HepG2 (cell line): ENCODE measurements around the gene CDK1. TPM values are rescaled to one million over a fixed set of nuclear protein-coding genes. Genes with fewer than 3 reads are reported as not detected.

Experiments used
- ATAC-seq: fragments of 200-7000 bp; cut with Tn5 transposase; 3 replicates; pipeline ENCODE4 v1.9.1; 2020; ENCODE audit warnings: mild to moderate bottlenecking, moderate library complexity
- BruUV-seq: library from RNA; stranded (reverse); fragments of 400-500 nt; replicated peaks from 2 replicates; lab custom pipeline; 2021; lab: Mats Ljungman, UMichigan
- CTCF ChIA-PET: fragments of 300-600 bp; formaldehyde crosslinking; extraction: SDS; loops from one replicate; lab custom pipeline; 2021; ENCODE audit warnings: low total read pairs, inconsistent platforms, low intra/inter-chr PET ratio; lab: Yijun Ruan, JAX
- POLR2A ChIA-PET: fragments of 350-600 bp; sonication (Branson Sonifier 250); formaldehyde crosslinking; loops from one replicate; lab custom pipeline; 2020; ENCODE audit warnings: antibody characterized with exemption, inconsistent platforms; lab: Yijun Ruan, JAX
- DNase-seq: peaks from one replicate; pipeline ENCODE4 v3.0.0-alpha.2; 2015; ENCODE audit warnings: low spot score
- FAIRE-seq: peaks from 3 replicates; lab custom pipeline; 2011; peaks lifted over from hg19 to GRCh38; lab: Jason Lieb, UNC
- H2AFZ ChIP-seq: one replicate; pipeline ENCODE4 v1.6.1; 2011; ENCODE audit warnings: low read length, inconsistent platforms
- H3K27ac ChIP-seq: fragments of 300-600 bp; 3 replicates; pipeline ENCODE4 v1.8.0; 2011; ENCODE audit warnings: mixed run types, mild to moderate bottlenecking, mixed read lengths, low read length, inconsistent platforms; ENCODE audit not compliant: insufficient read depth; ENCODE audit errors: extremely low read length
- H3K27me3 ChIP-seq, 2 experiments: fragments of 200-600 bp in 1 of 2; 2 replicates in 1 of 2; 3 replicates in 1 of 2; pipeline versions ENCODE4 v1.6.0 to v1.8.0; 2011; ENCODE audit warnings: low read length in 2 of 2, mild to moderate bottlenecking in 2 of 2, moderate library complexity in 2 of 2, inconsistent platforms in 1 of 2; ENCODE audit not compliant: insufficient read depth in 2 of 2, control insufficient read depth in 1 of 2
- H3K36me3 ChIP-seq, 2 experiments: fragments of 200-600 bp in 1 of 2; replicated peaks in 1 of 2; 2 replicates in 1 of 2; 3 replicates in 1 of 2; pipeline versions ENCODE4 v1.5.1 to v1.8.0; 2011; ENCODE audit warnings: low read length in 2 of 2, inconsistent platforms in 1 of 2; ENCODE audit not compliant: insufficient read depth in 2 of 2, control insufficient read depth in 1 of 2
- H3K4me1 ChIP-seq: 2 replicates; pipeline ENCODE4 v1.5.1; 2012; ENCODE audit warnings: low read length, inconsistent platforms; ENCODE audit not compliant: insufficient read depth
- H3K4me2 ChIP-seq: 2 replicates; pipeline ENCODE4 v1.6.0; 2011; ENCODE audit warnings: low read depth, low read length, inconsistent platforms
- H3K4me3 ChIP-seq, 3 experiments: fragments of 200-600 bp in 1 of 3; sonication (generic), shearing (Covaris generic) in 1 of 3; replicated peaks in 1 of 3; 2 replicates each; pipeline ENCODE4 v1.5.1; 2011 to 2016; ENCODE audit warnings: low read length in 3 of 3, inconsistent platforms in 2 of 3, low read depth in 2 of 3, mild to moderate bottlenecking in 2 of 3, control low read depth in 1 of 3, mixed read lengths in 1 of 3; ENCODE audit not compliant: insufficient read depth in 1 of 3
- H3K79me2 ChIP-seq: one replicate; pipeline ENCODE4 v1.6.1; 2011; ENCODE audit warnings: low read length, inconsistent platforms; ENCODE audit not compliant: insufficient read depth
- H3K9ac ChIP-seq: 2 replicates; pipeline ENCODE4 v1.6.0; 2011; ENCODE audit warnings: mild to moderate bottlenecking, low read depth, low read length, inconsistent platforms; ENCODE audit not compliant: insufficient read depth
- H3K9me3 ChIP-seq: 2 replicates; pipeline ENCODE4 v1.5.1; 2012; ENCODE audit warnings: mild to moderate bottlenecking, low read length
- H4K20me1 ChIP-seq: 2 replicates; pipeline ENCODE4 v1.6.0; 2011; ENCODE audit warnings: inconsistent platforms, mild to moderate bottlenecking, low read length, moderate library complexity; ENCODE audit not compliant: insufficient read depth
- ATF7 ChIP-seq, 2 experiments: fragments of 450-650 bp in 1 of 2; sonication (generic) in 1 of 2; formaldehyde crosslinking in 1 of 2; IDR thresholded peaks; 2 replicates each; pipeline versions ENCODE4 v1.4.0 to v1.6.1; 2016 to 2020; ENCODE audit warnings: antibody characterized with exemption in 1 of 2, mild to moderate bottlenecking in 1 of 2, missing genetic modification reagents in 1 of 2
- SETDB1 ChIP-seq: sonication (generic); formaldehyde crosslinking; IDR thresholded peaks from 2 replicates; pipeline ENCODE4 v1.5.1; 2020; ENCODE audit warnings: missing genetic modification reagents, mild to moderate bottlenecking, borderline replicate concordance
- TRIM24 ChIP-seq: sonication (generic); formaldehyde crosslinking; IDR thresholded peaks from 2 replicates; pipeline ENCODE4 v1.8.0; 2022; ENCODE audit warnings: mild to moderate bottlenecking, missing genetic modification reagents
- ZNF121 ChIP-seq: sonication (generic); formaldehyde crosslinking; IDR thresholded peaks from 2 replicates; pipeline ENCODE4 v1.5.0; 2020; ENCODE audit warnings: mild to moderate bottlenecking, missing genetic modification reagents
- ZNF354B ChIP-seq: sonication (generic); formaldehyde crosslinking; IDR thresholded peaks from 2 replicates; pipeline ENCODE4 v1.8.0; 2022; ENCODE audit warnings: mild to moderate bottlenecking, missing genetic modification reagents
- ZNF446 ChIP-seq: sonication (generic); formaldehyde crosslinking; IDR thresholded peaks from 2 replicates; pipeline ENCODE4 v1.5.0; 2020; ENCODE audit warnings: mild to moderate bottlenecking, missing genetic modification reagents
- ZNF484 ChIP-seq: sonication (generic); formaldehyde crosslinking; IDR thresholded peaks from 2 replicates; pipeline ENCODE4 v1.5.1; 2020; ENCODE audit warnings: mild to moderate bottlenecking, low read depth, missing genetic modification reagents, borderline replicate concordance
- ZNF83 ChIP-seq: sonication (generic); formaldehyde crosslinking; IDR thresholded peaks from 2 replicates; pipeline ENCODE4 v1.4.0; 2020; ENCODE audit warnings: missing genetic modification reagents, mild to moderate bottlenecking, borderline replicate concordance
- WGBS: methylation state at CpG from one replicate; pipeline ENCODE4 v1.1.6; 2017; ENCODE audit warnings: low lambda C conversion rate; 5-methylcytosine and 5-hydroxymethylcytosine counted together
- in situ Hi-C: cut with HindIII; loops from 2 replicates; pipeline ENCODE4 v1.10.0; 2017; ENCODE audit warnings: low pct_unique_long_range_greater_than_20kb; ENCODE audit not compliant: extremely low pct_ligation_motif_present
- intact Hi-C: fragments of 100-400 bp; cut with micrococcal nuclease; formaldehyde crosslinking; loops from one replicate; pipeline ENCODE4 v1.10.0; 2022; ENCODE audit not compliant: unreplicated experiment
- polyA plus RNA-seq, 8 experiments: library from polyadenylated mRNA; depleted of rRNA in 3 of 8; stranded (reverse) in 7 of 8; unstranded in 1 of 8; fragments of >200 nt; fragmentation: Illumina TruSeq in 4 of 8; extraction: Trizol in 4 of 8; gene quantifications; 2 replicates each; pipeline versions ENCODE4 v1.2.1 to v1.2.3, GENCODE V29; 2011 to 2016; ENCODE audit warnings: low read depth in 4 of 8, missing spikeins in 1 of 8, mixed read lengths in 1 of 8; ENCODE audit not compliant: insufficient read depth in 1 of 8
- total RNA-seq, 5 experiments: library from RNA; depleted of rRNA; stranded (reverse); fragments of >200 nt; fragmentation: Illumina TruSeq; extraction: Trizol; gene quantifications; 2 replicates each; pipeline ENCODE4 v1.2.3, GENCODE V29; 2016; ENCODE audit warnings: low read depth in 1 of 5
- TF ChIP-seq, protein P1 (sequence below): sonication (generic); formaldehyde crosslinking; IDR thresholded peaks from 2 replicates; pipeline ENCODE4 v1.5.1; 2020; ENCODE audit warnings: missing genetic modification reagents, mild to moderate bottlenecking, borderline replicate concordance

The CDK1 gene
- total and polyA plus RNA-seq, 2 of the 13 experiments (the other 11 are each of a cell fraction or from before 2014, with no cell fraction given) = 42.6 to 132 TPM

- Histone ChIP-seq H3K36me3 (peaks cover 5 to 36% of the 10 kb centered on the region in 2 experiments), H3K27me3 (no peaks in the 10 kb centered on the region), H3K79me2 (peaks cover 8% of the 10 kb centered on the region), H3K9me3 (no peaks in the 10 kb centered on the region), H3K27ac (no peak overlapping the region), H3K4me1 (peaks cover 18% of the 10 kb centered on the region), H3K4me2 (no peak overlapping the region), H3K4me3 (no peak overlapping the region), H3K9ac (no peak overlapping the region), H4K20me1 (no peaks in the 10 kb centered on the region), H2AFZ (no peak overlapping the region)
- FAIRE-seq = no peak
- no peak for DNase-seq
- CTCF ChIA-PET = no interaction called here
- WGBS = 97% methylated on average over 3 of the region's 3 CpGs
- in situ Hi-C loops = no loop called here
- TF ChIP-seq ATF7 (IDR thresholded peaks at IDR 0.05) (peak; percentile 44; the same call in 1 of the 2 replicates), ATF7 (CRISPR knock-in tag; IDR thresholded peaks at IDR 0.05) (no peak), SETDB1 (CRISPR knock-in tag) (no peak)
- POLR2A ChIA-PET = no interaction called here
- BruUV-seq = no TSS peak
- intact Hi-C loops = no loop called here
- ATAC-seq = no peak
These were observed 17.4 kb downstream of the CDK1 start for GRCh38 chr10:60795465-60796202.

DNA sequence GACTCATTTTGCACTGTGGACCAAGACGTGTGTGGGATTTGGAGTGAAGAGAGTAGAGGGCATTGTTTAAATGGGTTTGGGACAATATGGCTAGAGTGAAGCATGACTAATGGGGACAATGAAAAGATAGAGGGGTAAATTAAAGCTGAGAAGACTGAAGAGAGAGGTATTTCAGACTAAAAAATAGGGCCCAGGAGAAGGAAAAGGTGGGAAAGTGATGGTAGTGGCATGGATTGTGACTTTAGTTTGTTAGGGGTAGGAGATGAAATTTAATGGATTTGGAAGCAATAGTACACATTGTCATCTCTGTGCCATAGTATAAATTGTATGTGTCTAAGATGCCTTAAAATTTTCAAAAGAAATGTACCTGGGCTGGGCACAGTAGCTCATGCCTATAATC is 18.2 kb downstream of the CDK1 start:
- Histone ChIP-seq H3K4me3 (no peak overlapping the region), H3K4me1 (peaks cover 27% of the 10 kb centered on the region), H3K36me3 (peaks cover 5 to 29% of the 10 kb centered on the region in 2 experiments), H3K9me3 (no peaks in the 10 kb centered on the region), H3K4me2 (no peak overlapping the region), H2AFZ (no peak overlapping the region), H3K9ac (no peak overlapping the region), H4K20me1 (no peaks in the 10 kb centered on the region), H3K27ac (no peak overlapping the region), H3K79me2 (peaks cover 1% of the 10 kb centered on the region), H3K27me3 (no peaks in the 10 kb centered on the region)
- intact Hi-C loops = no loop called here
- in situ Hi-C loops = no loop called here
- CTCF ChIA-PET = no interaction called here
- TF ChIP-seq ZNF484 (CRISPR knock-in tag) (no peak), ZNF354B (no peak), ZNF83 (no peak), ZNF121 (CRISPR knock-in tag) (no peak), TRIM24 (no peak), ZNF446 (CRISPR knock-in tag) (no peak)
- TF ChIP-seq, protein P1, sequence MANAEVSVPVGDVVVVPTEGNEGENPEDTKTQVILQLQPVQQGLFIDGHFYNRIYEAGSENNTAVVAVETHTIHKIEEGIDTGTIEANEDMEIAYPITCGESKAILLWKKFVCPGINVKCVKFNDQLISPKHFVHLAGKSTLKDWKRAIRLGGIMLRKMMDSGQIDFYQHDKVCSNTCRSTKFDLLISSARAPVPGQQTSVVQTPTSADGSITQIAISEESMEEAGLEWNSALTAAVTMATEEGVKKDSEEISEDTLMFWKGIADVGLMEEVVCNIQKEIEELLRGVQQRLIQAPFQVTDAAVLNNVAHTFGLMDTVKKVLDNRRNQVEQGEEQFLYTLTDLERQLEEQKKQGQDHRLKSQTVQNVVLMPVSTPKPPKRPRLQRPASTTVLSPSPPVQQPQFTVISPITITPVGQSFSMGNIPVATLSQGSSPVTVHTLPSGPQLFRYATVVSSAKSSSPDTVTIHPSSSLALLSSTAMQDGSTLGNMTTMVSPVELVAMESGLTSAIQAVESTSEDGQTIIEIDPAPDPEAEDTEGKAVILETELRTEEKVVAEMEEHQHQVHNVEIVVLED (CRISPR knock-in tag) = no peak
- POLR2A ChIA-PET = no interaction called here
- ATAC-seq (no peak; the same call in 2 of the 3 replicates), DNase-seq (no peak), FAIRE-seq (no peak)
- no TSS peak for BruUV-seq
- 95% methylated on average over 1 of the region's 1 CpG for WGBS
